Measurements from ENCODE around the gene ANKRD63.

The ANKRD63 gene

GRCh38 chr15:40282869-40283614 is at the start of gene ANKRD63:
ANKRD63 (minus strand) TSS chr15:40283064; CDS start chr15:40282586, 478 bp downstream.
- in situ Hi-C loops (cut with HindIII; ENCODE audit: low sequenced_read_pairs), result no loop called here

GRCh38 chr15:40332113-40332781 is 49.4 kb upstream of the ANKRD63 start:
- in situ Hi-C loops (cut with HindIII; ENCODE audit: low sequenced_read_pairs), result no loop called here

GRCh38 chr15:40331637-40332036 is 48.8 kb upstream of the ANKRD63 start:
- in situ Hi-C loops (cut with HindIII; ENCODE audit: low sequenced_read_pairs), result no loop called here

GRCh38 chr15:40331026-40331425 is 48.2 kb upstream of the ANKRD63 start:
- in situ Hi-C loops (cut with HindIII; ENCODE audit: low sequenced_read_pairs), result no loop called here

- in situ Hi-C loops (cut with HindIII; ENCODE audit: low sequenced_read_pairs), result no loop called here
Measured at GRCh38 chr15:40330368-40330836, 47.5 kb upstream of the ANKRD63 start.

- in situ Hi-C loops (cut with HindIII; ENCODE audit: low sequenced_read_pairs), result no loop called here
Measured at GRCh38 chr15:40329804-40330203, 46.9 kb upstream of the ANKRD63 start.

GRCh38 chr15:40328751-40329150 is 45.9 kb upstream of the ANKRD63 start:
- in situ Hi-C loops (cut with HindIII; ENCODE audit: low sequenced_read_pairs), result no loop called here

GRCh38 chr15:40328176-40328575 is 45.3 kb upstream of the ANKRD63 start:
- in situ Hi-C loops (cut with HindIII; ENCODE audit: low sequenced_read_pairs), result no loop called here

GRCh38 chr15:40327457-40327856 is 44.6 kb upstream of the ANKRD63 start:
- in situ Hi-C loops (cut with HindIII; ENCODE audit: low sequenced_read_pairs), result no loop called here

GRCh38 chr15:40325700-40326099 is 42.8 kb upstream of the ANKRD63 start:
- in situ Hi-C loops (cut with HindIII; ENCODE audit: low sequenced_read_pairs), result no loop called here

- in situ Hi-C loops (cut with HindIII; ENCODE audit: low sequenced_read_pairs), result no loop called here
Measured at GRCh38 chr15:40325188-40325587, 42.3 kb upstream of the ANKRD63 start.

- in situ Hi-C loops (cut with HindIII; ENCODE audit: low sequenced_read_pairs), result no loop called here
Measured at GRCh38 chr15:40323953-40324937, 41.4 kb upstream of the ANKRD63 start.

- in situ Hi-C loops (cut with HindIII; ENCODE audit: low sequenced_read_pairs), result no loop called here
Measured at GRCh38 chr15:40323239-40323952, 40.5 kb upstream of the ANKRD63 start, which contains the start of gene INAFM2. INAFM2 (plus strand) TSS chr15:40323692; CDS start chr15:40324056, 364 bp downstream.

- in situ Hi-C loops (cut with HindIII; ENCODE audit: low sequenced_read_pairs), result no loop called here
Measured at GRCh38 chr15:40322531-40323238, 39.8 kb upstream of the ANKRD63 start.

GRCh38 chr15:40320931-40321371 is 38.1 kb upstream of the ANKRD63 start:
- in situ Hi-C loops (cut with HindIII; ENCODE audit: low sequenced_read_pairs), result no loop called here

- in situ Hi-C loops (cut with HindIII; ENCODE audit: low sequenced_read_pairs), result no loop called here
Measured at GRCh38 chr15:40320409-40320808, 37.5 kb upstream of the ANKRD63 start.

GRCh38 chr15:40317580-40317979 is 34.7 kb upstream of the ANKRD63 start:
- in situ Hi-C loops (cut with HindIII; ENCODE audit: low sequenced_read_pairs), result no loop called here

- in situ Hi-C loops (cut with HindIII; ENCODE audit: low sequenced_read_pairs), result no loop called here
Measured at GRCh38 chr15:40316931-40317330, 34.1 kb upstream of the ANKRD63 start.

GRCh38 chr15:40314723-40315276 is 31.9 kb upstream of the ANKRD63 start:
- in situ Hi-C loops (cut with HindIII; ENCODE audit: low sequenced_read_pairs), result no loop called here
